OCI-LY7 (cell line): ENCODE results near the gene NEO1. TPM values are rescaled to one million over a fixed set of nuclear protein-coding genes. Genes with fewer than 3 reads are reported as not detected.

Source experiments
- BruUV-seq: library from RNA; stranded (reverse); fragments of 400-500 nt; replicated peaks from 2 replicates; lab custom pipeline; 2021; lab: Mats Ljungman, UMichigan
- CTCF ChIA-PET: fragments of 300-600 bp; sonication (Branson Sonifier 250); formaldehyde crosslinking; loops from one replicate; lab custom pipeline; 2022; ENCODE audit warnings: antibody characterized with exemption; ENCODE audit not compliant: unreplicated experiment; lab: Charles Lee
- POLR2A ChIA-PET: fragments of 300-600 bp; sonication (Branson Sonifier 250); formaldehyde crosslinking; loops from one replicate; lab custom pipeline; 2022; ENCODE audit warnings: antibody characterized with exemption; lab: Charles Lee
- DNase-seq: peaks from one replicate; pipeline ENCODE4 v3.0.0-alpha.2; 2015; ENCODE audit warnings: low spot score
- H2AFZ ChIP-seq: fragments of 200-600 bp; sonication (generic), shearing (Covaris generic); 2 replicates; pipeline ENCODE4 v1.6.1; 2014; ENCODE audit warnings: mild to moderate bottlenecking, antibody characterized with exemption, low read length, moderate library complexity
- H3K27ac ChIP-seq: fragments of 200-600 bp; sonication (generic); 2 replicates; pipeline ENCODE4 v1.5.1; 2014; ENCODE audit warnings: mixed run types, low read depth, mild to moderate bottlenecking, moderate library complexity, low read length, inconsistent platforms; ENCODE audit not compliant: poor library complexity, severe bottlenecking
- H3K36me3 ChIP-seq: fragments of 200-600 bp; sonication (generic); 2 replicates; pipeline ENCODE4 v1.6.1; 2014; ENCODE audit warnings: mild to moderate bottlenecking, antibody characterized with exemption, low read length, moderate library complexity, mixed read lengths; ENCODE audit not compliant: insufficient read depth
- H3K4me1 ChIP-seq: fragments of 200-600 bp; sonication (generic); 2 replicates; pipeline ENCODE4 v1.5.1; 2014; ENCODE audit warnings: mild to moderate bottlenecking, low read length; ENCODE audit not compliant: insufficient read depth, poor library complexity, severe bottlenecking
- H3K4me2 ChIP-seq: fragments of 200-600 bp; sonication (generic); 2 replicates; pipeline ENCODE4 v1.6.1; 2014; ENCODE audit warnings: mild to moderate bottlenecking, low read length
- H3K4me3 ChIP-seq: fragments of 200-600 bp; sonication (generic); 2 replicates; pipeline ENCODE4 v1.5.1; 2014; ENCODE audit warnings: mild to moderate bottlenecking, low read depth, low read length; ENCODE audit not compliant: poor library complexity, severe bottlenecking
- H3K79me2 ChIP-seq: fragments of 200-600 bp; sonication (generic); 2 replicates; pipeline ENCODE4 v1.6.1; 2016; ENCODE audit warnings: low read depth, mild to moderate bottlenecking, low read length, moderate library complexity, mixed read lengths; ENCODE audit not compliant: insufficient read depth
- H3K9me2 ChIP-seq: fragments of 200-600 bp; sonication (generic); 2 replicates; pipeline ENCODE4 v1.6.1; 2016; ENCODE audit warnings: mild to moderate bottlenecking, low read length, mixed read lengths; ENCODE audit not compliant: insufficient read depth
- H3K9me3 ChIP-seq: fragments of 200-600 bp; sonication (generic); 2 replicates; pipeline ENCODE4 v1.6.1; 2014; ENCODE audit warnings: mild to moderate bottlenecking, mixed run types, low read length, mixed read lengths
- H4K20me1 ChIP-seq: fragments of 200-600 bp; sonication (generic); 2 replicates; pipeline ENCODE4 v1.6.1; 2014; ENCODE audit warnings: mild to moderate bottlenecking, antibody characterized with exemption, low read length, moderate library complexity, mixed read lengths; ENCODE audit not compliant: insufficient read depth
- EZH2phosphoT487 ChIP-seq: fragments of 200-600 bp; sonication (generic); IDR thresholded peaks from 2 replicates; pipeline ENCODE4 v1.6.1; 2018; ENCODE audit warnings: low read depth, borderline replicate concordance, mild to moderate bottlenecking, mixed run types, antibody characterized with exemption, low read length, moderate library complexity, mixed read lengths
- intact Hi-C: fragments of 100-400 bp; cut with micrococcal nuclease; formaldehyde crosslinking; loops from one replicate; pipeline ENCODE4 v1.10.0; 2022; ENCODE audit not compliant: unreplicated experiment
- total RNA-seq, 2 experiments: library from RNA; depleted of rRNA in 1 of 2; stranded (reverse); fragments of >200 nt in 1 of 2; shearing (Covaris generic) in 1 of 2; gene quantifications; 2 replicates each; pipeline ENCODE4 v1.2.3, GENCODE V29; 2014 to 2022
- TF ChIP-seq, protein P1 (sequence below): fragments of 200-600 bp; sonication (generic); conservative IDR thresholded peaks from 2 replicates; pipeline ENCODE4 v1.5.1; 2014; ENCODE audit warnings: mild to moderate bottlenecking, antibody characterized with exemption, low read length, moderate library complexity, mixed read lengths

Gene NEO1
- total RNA-seq, 2 experiments from 2014 or later = 3.0 TPM

DNA sequence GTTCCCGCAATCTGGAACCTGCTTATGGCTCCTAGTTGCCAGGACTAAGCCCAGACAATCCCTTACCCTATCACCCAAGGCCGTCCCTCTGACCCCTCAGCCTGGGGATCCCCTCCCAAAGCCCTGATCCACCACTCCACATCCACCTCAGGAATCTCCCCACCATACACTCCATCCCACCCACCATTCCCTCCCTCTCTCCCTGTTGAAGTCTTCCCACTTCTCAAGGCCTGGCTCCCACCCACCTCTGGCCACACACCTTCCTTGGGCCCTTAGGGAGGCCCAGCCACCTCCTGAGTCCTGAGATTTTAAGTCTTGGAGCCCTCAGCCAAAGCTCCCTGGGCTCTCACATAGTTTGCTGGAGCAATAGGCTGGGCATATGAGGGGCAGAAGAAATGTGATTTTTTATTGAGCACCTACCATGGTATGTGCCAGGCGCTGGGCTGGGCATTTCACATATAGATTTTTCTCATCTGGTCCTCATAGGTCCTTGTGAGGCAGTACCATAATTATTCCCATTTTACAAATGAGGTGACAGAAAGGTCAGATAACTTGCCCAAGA lies 268.4 kb downstream of the NEO1 start:
- H3K4me2 ChIP-seq = no peak overlapping the region
- H3K79me2 ChIP-seq = no peaks in the 10 kb centered on the region
- CTCF ChIA-PET = no interaction called here
- intact Hi-C loops = no loop called here
- DNase-seq = no peak
- no TSS peak for BruUV-seq
- TF ChIP-seq EZH2phosphoT487 = no peak
- TF ChIP-seq, protein P1, sequence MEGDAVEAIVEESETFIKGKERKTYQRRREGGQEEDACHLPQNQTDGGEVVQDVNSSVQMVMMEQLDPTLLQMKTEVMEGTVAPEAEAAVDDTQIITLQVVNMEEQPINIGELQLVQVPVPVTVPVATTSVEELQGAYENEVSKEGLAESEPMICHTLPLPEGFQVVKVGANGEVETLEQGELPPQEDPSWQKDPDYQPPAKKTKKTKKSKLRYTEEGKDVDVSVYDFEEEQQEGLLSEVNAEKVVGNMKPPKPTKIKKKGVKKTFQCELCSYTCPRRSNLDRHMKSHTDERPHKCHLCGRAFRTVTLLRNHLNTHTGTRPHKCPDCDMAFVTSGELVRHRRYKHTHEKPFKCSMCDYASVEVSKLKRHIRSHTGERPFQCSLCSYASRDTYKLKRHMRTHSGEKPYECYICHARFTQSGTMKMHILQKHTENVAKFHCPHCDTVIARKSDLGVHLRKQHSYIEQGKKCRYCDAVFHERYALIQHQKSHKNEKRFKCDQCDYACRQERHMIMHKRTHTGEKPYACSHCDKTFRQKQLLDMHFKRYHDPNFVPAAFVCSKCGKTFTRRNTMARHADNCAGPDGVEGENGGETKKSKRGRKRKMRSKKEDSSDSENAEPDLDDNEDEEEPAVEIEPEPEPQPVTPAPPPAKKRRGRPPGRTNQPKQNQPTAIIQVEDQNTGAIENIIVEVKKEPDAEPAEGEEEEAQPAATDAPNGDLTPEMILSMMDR = no peak
- no peak overlapping the region for H2AFZ ChIP-seq
- no peaks in the 10 kb centered on the region for H4K20me1 ChIP-seq
- no peak overlapping the region for H3K4me3 ChIP-seq
- no peaks in the 10 kb centered on the region for H3K9me2 ChIP-seq
- no peaks in the 10 kb centered on the region for H3K4me1 ChIP-seq
- no peaks in the 10 kb centered on the region for H3K9me3 ChIP-seq
- no peaks in the 10 kb centered on the region for H3K36me3 ChIP-seq
- no peak overlapping the region for H3K27ac ChIP-seq
- POLR2A ChIA-PET = no interaction called here

DNA sequence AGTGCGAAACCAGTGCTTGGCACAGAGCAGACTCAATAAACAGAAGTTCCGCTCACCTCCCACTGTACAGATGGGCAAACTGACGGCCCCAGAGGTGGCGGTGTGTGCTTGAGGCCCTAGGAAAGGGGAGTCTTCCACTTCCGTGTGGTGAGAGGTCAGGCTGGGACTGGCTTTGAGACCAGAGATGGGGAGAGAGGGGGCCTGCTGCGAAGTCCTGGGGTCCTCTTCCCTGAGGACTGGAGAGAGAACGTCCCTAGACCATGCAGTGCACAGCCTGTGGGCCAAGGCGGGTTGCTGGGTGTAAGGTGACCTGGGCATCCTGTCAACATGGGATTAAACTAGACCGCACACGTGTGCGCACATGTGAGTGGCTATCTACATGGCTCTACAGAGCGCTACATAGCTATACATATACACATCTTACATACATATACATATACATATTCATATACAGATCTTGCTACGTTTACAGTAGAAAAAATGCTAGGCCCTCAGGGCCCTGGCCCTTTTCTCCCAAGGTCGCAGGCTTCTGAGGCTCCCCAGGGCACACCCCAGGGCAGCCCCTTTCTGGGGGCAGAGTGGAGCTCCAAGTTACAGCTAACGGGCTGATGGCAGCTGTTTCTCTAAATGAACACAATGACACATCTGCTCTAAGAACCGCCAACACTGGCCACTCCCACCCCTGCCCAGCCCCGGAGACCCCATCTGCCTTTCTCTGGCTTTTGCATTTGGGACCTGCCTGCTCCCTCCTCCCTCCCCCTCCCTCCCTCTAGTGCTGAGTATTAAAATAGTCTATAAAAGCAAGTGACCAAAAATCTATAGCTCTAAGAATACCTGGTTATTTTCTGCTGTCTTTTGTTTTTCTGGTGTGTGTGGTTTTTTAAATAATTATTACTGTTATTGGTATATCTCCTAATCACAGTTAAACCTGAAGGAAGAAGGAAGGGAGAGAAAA lies 269.5 kb downstream of the NEO1 start:
- ChIA-PET POLR2A (interaction anchor here (0.6 kb wide), 1 partner anchor 40 kb away, joined by 4 read pairs; no protein-coding TSS in a partner anchor), CTCF (no interaction called here)
- H3K27ac ChIP-seq = no peak overlapping the region
- intact Hi-C loops = no loop called here
- H2AFZ ChIP-seq = no peak overlapping the region
- no peak for DNase-seq
- no peaks in the 10 kb centered on the region for H3K9me2 ChIP-seq
- no peaks in the 10 kb centered on the region for H4K20me1 ChIP-seq
- H3K36me3 ChIP-seq = no peaks in the 10 kb centered on the region
- no peaks in the 10 kb centered on the region for H3K4me1 ChIP-seq
- no peaks in the 10 kb centered on the region for H3K9me3 ChIP-seq
- no peaks in the 10 kb centered on the region for H3K79me2 ChIP-seq
- BruUV-seq = no TSS peak
- no peak overlapping the region for H3K4me3 ChIP-seq
- no peak overlapping the region for H3K4me2 ChIP-seq
- TF ChIP-seq, protein P1 = no peak
- no peak for TF ChIP-seq EZH2phosphoT487
